Fibroblast of lung (primary cell): ENCODE results near the gene TET1.

ENCODE experiments used
- EZH2 ChIP-seq: IDR thresholded peaks from 2 replicates; pipeline ENCODE4 v1.5.1; 2012; ENCODE audit warnings: low read length, control low read depth, mild to moderate bottlenecking; ENCODE audit errors: missing control alignments
- TF ChIP-seq, protein P1 (sequence below), 2 donors: IDR thresholded peaks in 1 of 2; conservative IDR thresholded peaks in 1 of 2; 1 replicate in 1 of 2; 2 replicates in 1 of 2; pipeline ENCODE4 v1.5.1; 2011 to 2012; ENCODE audit warnings: low read length in 2 of 2, control low read depth in 1 of 2, inconsistent platforms in 1 of 2, low read depth in 1 of 2, mild to moderate bottlenecking in 1 of 2

- TF ChIP-seq, protein P1, sequence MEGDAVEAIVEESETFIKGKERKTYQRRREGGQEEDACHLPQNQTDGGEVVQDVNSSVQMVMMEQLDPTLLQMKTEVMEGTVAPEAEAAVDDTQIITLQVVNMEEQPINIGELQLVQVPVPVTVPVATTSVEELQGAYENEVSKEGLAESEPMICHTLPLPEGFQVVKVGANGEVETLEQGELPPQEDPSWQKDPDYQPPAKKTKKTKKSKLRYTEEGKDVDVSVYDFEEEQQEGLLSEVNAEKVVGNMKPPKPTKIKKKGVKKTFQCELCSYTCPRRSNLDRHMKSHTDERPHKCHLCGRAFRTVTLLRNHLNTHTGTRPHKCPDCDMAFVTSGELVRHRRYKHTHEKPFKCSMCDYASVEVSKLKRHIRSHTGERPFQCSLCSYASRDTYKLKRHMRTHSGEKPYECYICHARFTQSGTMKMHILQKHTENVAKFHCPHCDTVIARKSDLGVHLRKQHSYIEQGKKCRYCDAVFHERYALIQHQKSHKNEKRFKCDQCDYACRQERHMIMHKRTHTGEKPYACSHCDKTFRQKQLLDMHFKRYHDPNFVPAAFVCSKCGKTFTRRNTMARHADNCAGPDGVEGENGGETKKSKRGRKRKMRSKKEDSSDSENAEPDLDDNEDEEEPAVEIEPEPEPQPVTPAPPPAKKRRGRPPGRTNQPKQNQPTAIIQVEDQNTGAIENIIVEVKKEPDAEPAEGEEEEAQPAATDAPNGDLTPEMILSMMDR (conservative IDR thresholded peaks at IDR 0.05 in 1 of 2, IDR thresholded peaks at IDR 0.05 in 1 of 2; ENCODE audit: low read depth in 1 of 2, low read length in 2 of 2): no peak
- TF ChIP-seq EZH2: no peak
These were observed 7.0 kb upstream of the TET1 start for GRCh38 chr10:68553138-68553537.
